ENCODE results near the gene CENPK.
"Not testable (repeated sequence)": the region's sequence is repeated elsewhere in the genome, so short reads cannot be mapped to it uniquely, and the experiment has no call there.

Gene CENPK

GRCh38 chr5:65562731-65563701 is at the start of gene CENPK, which contains the start of gene PPWD1:
Gene CENPK, minus strand, starts transcription at chr5:65563168. Its CDS starts 8,261 bp downstream, at chr5:65554907.
Gene PPWD1, plus strand, starts transcription at chr5:65563296. Its CDS starts 15 bp downstream, at chr5:65563311.
- Mint-ChIP-seq H3K36me3 (ENCODE audit: low read depth) (peaks cover 55% of the 10 kb centered on the region), H3K9me3 (no peaks in the 10 kb centered on the region), H3K4me1 (ENCODE audit: low read depth) (peaks cover 45% of the 10 kb centered on the region), H3K4me3 (peak within 1 kb of the TSS; percentile 98), H3K27ac (peak within 1 kb of the TSS; percentile 100), H3K27me3 (ENCODE audit: low read depth) (no peaks in the 10 kb centered on the region)
- DNase-seq (ENCODE audit: low spot score): peak; percentile 95

- H3K4me3 Mint-ChIP-seq: no peak overlapping the region
- no peaks in the 10 kb centered on the region for H3K9me3 Mint-ChIP-seq
- DNase-seq (ENCODE audit: low spot score): no peak
- no peaks in the 10 kb centered on the region for H3K4me1 Mint-ChIP-seq (ENCODE audit: low read depth)
- no peaks in the 10 kb centered on the region for H3K27me3 Mint-ChIP-seq (ENCODE audit: low read depth)
- H3K36me3 Mint-ChIP-seq (ENCODE audit: low read depth): peaks cover 34% of the 10 kb centered on the region
- H3K27ac Mint-ChIP-seq: no peak overlapping the region
These were observed 49.4 kb upstream of the CENPK start for GRCh38 chr5:65612298-65612907.

- Mint-ChIP-seq H3K27me3 (ENCODE audit: low read depth) (no peaks in the 10 kb centered on the region), H3K9me3 (no peaks in the 10 kb centered on the region), H3K36me3 (ENCODE audit: low read depth) (peaks cover 40% of the 10 kb centered on the region), H3K4me3 (no peak overlapping the region), H3K4me1 (ENCODE audit: low read depth) (no peaks in the 10 kb centered on the region), H3K27ac (no peak overlapping the region)
- no peak for DNase-seq (ENCODE audit: low spot score)
These were observed 48.6 kb upstream of the CENPK start for GRCh38 chr5:65611524-65611923.

GRCh38 chr5:65601761-65602160 is 38.8 kb upstream of the CENPK start:
- H3K27me3 Mint-ChIP-seq (ENCODE audit: low read depth); H3K4me1 Mint-ChIP-seq (ENCODE audit: low read depth); DNase-seq (ENCODE audit: low spot score); H3K4me3 Mint-ChIP-seq; H3K27ac Mint-ChIP-seq: not testable (repeated sequence)
- Mint-ChIP-seq H3K36me3 (ENCODE audit: low read depth) (peaks cover 67% of the 10 kb centered on the region), H3K9me3 (peaks cover 17% of the 10 kb centered on the region)

- H3K36me3 Mint-ChIP-seq (ENCODE audit: low read depth): peaks cover 33% of the 10 kb centered on the region
- H3K4me3 Mint-ChIP-seq: no peak overlapping the region
- H3K9me3 Mint-ChIP-seq: no peaks in the 10 kb centered on the region
- no peaks in the 10 kb centered on the region for H3K27me3 Mint-ChIP-seq (ENCODE audit: low read depth)
- no peak overlapping the region for H3K27ac Mint-ChIP-seq
- peaks cover 2% of the 10 kb centered on the region for H3K4me1 Mint-ChIP-seq (ENCODE audit: low read depth)
- no peak for DNase-seq (ENCODE audit: low spot score)
These were observed 25.7 kb upstream of the CENPK start for GRCh38 chr5:65588694-65589093.

GRCh38 chr5:65577141-65577540 is 14.2 kb upstream of the CENPK start:
- no peak for DNase-seq (ENCODE audit: low spot score)
- Mint-ChIP-seq H3K27ac (no peak overlapping the region), H3K4me3 (no peak overlapping the region), H3K9me3 (no peaks in the 10 kb centered on the region), H3K4me1 (ENCODE audit: low read depth) (peaks cover 11% of the 10 kb centered on the region), H3K36me3 (ENCODE audit: low read depth) (peaks cover 45% of the 10 kb centered on the region), H3K27me3 (ENCODE audit: low read depth) (no peaks in the 10 kb centered on the region)

GRCh38 chr5:65570598-65571226 is 7.7 kb upstream of the CENPK start:
- Mint-ChIP-seq H3K9me3 (no peaks in the 10 kb centered on the region), H3K4me3 (no peak overlapping the region), H3K4me1 (ENCODE audit: low read depth) (peaks cover 16% of the 10 kb centered on the region), H3K27ac (no peak overlapping the region), H3K36me3 (ENCODE audit: low read depth) (peaks cover 36% of the 10 kb centered on the region), H3K27me3 (ENCODE audit: low read depth) (no peaks in the 10 kb centered on the region)
- DNase-seq (ENCODE audit: low spot score): no peak

- no peaks in the 10 kb centered on the region for H3K9me3 Mint-ChIP-seq
- peak overlapping the region; percentile 59 for H3K27ac Mint-ChIP-seq
- DNase-seq (ENCODE audit: low spot score): no peak
- no peak overlapping the region for H3K4me3 Mint-ChIP-seq
- H3K4me1 Mint-ChIP-seq (ENCODE audit: low read depth): peaks cover 26% of the 10 kb centered on the region
- H3K27me3 Mint-ChIP-seq (ENCODE audit: low read depth): no peaks in the 10 kb centered on the region
- peaks cover 37% of the 10 kb centered on the region for H3K36me3 Mint-ChIP-seq (ENCODE audit: low read depth)
These were observed 3.5 kb upstream of the CENPK start for GRCh38 chr5:65566505-65566904.

GRCh38 chr5:65563777-65564176 is 809 bp upstream of the CENPK start:
- H3K9me3 Mint-ChIP-seq: no peaks in the 10 kb centered on the region
- peak overlapping the region; percentile 98 for H3K4me3 Mint-ChIP-seq
- no peaks in the 10 kb centered on the region for H3K27me3 Mint-ChIP-seq (ENCODE audit: low read depth)
- H3K36me3 Mint-ChIP-seq (ENCODE audit: low read depth): peaks cover 47% of the 10 kb centered on the region
- peak overlapping the region; percentile 100 for H3K27ac Mint-ChIP-seq
- peaks cover 38% of the 10 kb centered on the region for H3K4me1 Mint-ChIP-seq (ENCODE audit: low read depth)
- DNase-seq (ENCODE audit: low spot score): no peak

GRCh38 chr5:65556718-65557117 is 6.2 kb downstream of the CENPK start:
- no peak overlapping the region for H3K27ac Mint-ChIP-seq
- no peaks in the 10 kb centered on the region for H3K9me3 Mint-ChIP-seq
- DNase-seq (ENCODE audit: low spot score): no peak
- no peak overlapping the region for H3K4me3 Mint-ChIP-seq
- no peaks in the 10 kb centered on the region for H3K27me3 Mint-ChIP-seq (ENCODE audit: low read depth)
- H3K4me1 Mint-ChIP-seq (ENCODE audit: low read depth): peaks cover 48% of the 10 kb centered on the region
- peaks cover 58% of the 10 kb centered on the region for H3K36me3 Mint-ChIP-seq (ENCODE audit: low read depth)

- no peaks in the 10 kb centered on the region for H3K27me3 Mint-ChIP-seq (ENCODE audit: low read depth)
- peaks cover 54% of the 10 kb centered on the region for H3K36me3 Mint-ChIP-seq (ENCODE audit: low read depth)
- no peak overlapping the region for H3K27ac Mint-ChIP-seq
- no peak overlapping the region for H3K4me3 Mint-ChIP-seq
- DNase-seq (ENCODE audit: low spot score): no peak
- H3K4me1 Mint-ChIP-seq (ENCODE audit: low read depth): peaks cover 44% of the 10 kb centered on the region
- H3K9me3 Mint-ChIP-seq: no peaks in the 10 kb centered on the region
These were observed 6.8 kb downstream of the CENPK start for GRCh38 chr5:65556181-65556580.

GRCh38 chr5:65555287-65555686 is 7.7 kb downstream of the CENPK start:
- no peaks in the 10 kb centered on the region for H3K27me3 Mint-ChIP-seq (ENCODE audit: low read depth)
- no peaks in the 10 kb centered on the region for H3K9me3 Mint-ChIP-seq
- peaks cover 59% of the 10 kb centered on the region for H3K36me3 Mint-ChIP-seq (ENCODE audit: low read depth)
- no peak overlapping the region for H3K27ac Mint-ChIP-seq
- H3K4me1 Mint-ChIP-seq (ENCODE audit: low read depth): peaks cover 41% of the 10 kb centered on the region
- no peak overlapping the region for H3K4me3 Mint-ChIP-seq
- DNase-seq (ENCODE audit: low spot score): no peak

- H3K27ac Mint-ChIP-seq: no peak overlapping the region
- H3K4me1 Mint-ChIP-seq (ENCODE audit: low read depth): peaks cover 34% of the 10 kb centered on the region
- peaks cover 61% of the 10 kb centered on the region for H3K36me3 Mint-ChIP-seq (ENCODE audit: low read depth)
These were observed 9.0 kb downstream of the CENPK start for GRCh38 chr5:65553941-65554340.

GRCh38 chr5:65548281-65548680 is 14.7 kb downstream of the CENPK start:
- H3K9me3 Mint-ChIP-seq: no peaks in the 10 kb centered on the region
- H3K4me3 Mint-ChIP-seq: no peak overlapping the region
- peaks cover 66% of the 10 kb centered on the region for H3K36me3 Mint-ChIP-seq (ENCODE audit: low read depth)
- peaks cover 9% of the 10 kb centered on the region for H3K4me1 Mint-ChIP-seq (ENCODE audit: low read depth)
- H3K27me3 Mint-ChIP-seq (ENCODE audit: low read depth): no peaks in the 10 kb centered on the region
- peak; percentile 42 for DNase-seq (ENCODE audit: low spot score)
- H3K27ac Mint-ChIP-seq: no peak overlapping the region

More at GRCh38 chr5:65553941-65554340, 9.0 kb downstream of the CENPK start:
- DNase-seq (ENCODE audit: low spot score): no peak
- H3K9me3 Mint-ChIP-seq: no peaks in the 10 kb centered on the region
- H3K27me3 Mint-ChIP-seq (ENCODE audit: low read depth): no peaks in the 10 kb centered on the region
- no peak overlapping the region for H3K4me3 Mint-ChIP-seq
